Activated CD8-positive, alpha-beta memory T cell treated with anti-CD3 and anti-CD28 coated beads for 48 hours (primary cell): ENCODE measurements around the gene LRRK1.
A peak's percentile ranks its signal among the peaks of the same experiment; 100 is the strongest.
"Not testable (repeated sequence)": the region's sequence is repeated elsewhere in the genome, so short reads cannot be mapped to it uniquely, and the experiment has no call there.

ENCODE experiments used
- DNase-seq, 3 experiments: peaks; one replicate each; pipeline ENCODE4 v3.0.0-alpha.2; 2020; ENCODE audit warnings: low read depth in 2 of 3, low spot score in 2 of 3

The LRRK1 gene

DNA sequence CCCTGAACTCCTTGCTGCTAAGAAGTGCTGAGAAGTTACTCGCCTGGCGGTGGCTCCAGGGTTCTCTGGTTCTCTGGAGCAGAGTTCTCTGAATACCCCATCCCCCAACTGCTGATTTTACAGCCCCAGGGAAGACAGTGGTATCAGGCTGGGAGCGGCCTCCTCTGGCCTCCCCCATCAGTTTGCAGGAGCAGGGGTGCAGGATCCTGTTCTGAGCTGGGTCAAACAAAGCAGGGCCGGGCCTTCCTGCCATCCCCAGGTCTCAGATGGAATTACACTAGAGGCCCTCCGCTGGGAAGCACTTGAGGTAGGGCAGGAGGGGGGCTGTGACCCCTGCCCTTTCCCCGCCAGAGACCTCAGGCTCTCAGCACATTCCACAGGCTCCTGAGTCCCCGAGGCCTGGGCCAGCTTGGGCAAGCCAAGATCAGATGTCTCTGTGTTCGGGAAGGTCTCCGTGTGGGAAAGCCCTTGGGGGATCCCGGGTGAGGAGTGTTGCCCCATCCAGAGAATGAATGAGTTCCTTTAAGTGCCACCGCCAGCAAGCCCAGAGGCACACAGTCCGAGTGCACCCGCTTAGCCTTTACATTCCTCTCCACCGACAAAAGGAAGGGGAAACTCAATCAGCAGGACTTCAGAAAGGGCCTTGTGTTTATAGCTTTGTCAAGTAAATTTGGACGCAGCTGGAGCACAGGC lies 149.9 kb downstream of the LRRK1 start:
- no peak for DNase-seq

DNA sequence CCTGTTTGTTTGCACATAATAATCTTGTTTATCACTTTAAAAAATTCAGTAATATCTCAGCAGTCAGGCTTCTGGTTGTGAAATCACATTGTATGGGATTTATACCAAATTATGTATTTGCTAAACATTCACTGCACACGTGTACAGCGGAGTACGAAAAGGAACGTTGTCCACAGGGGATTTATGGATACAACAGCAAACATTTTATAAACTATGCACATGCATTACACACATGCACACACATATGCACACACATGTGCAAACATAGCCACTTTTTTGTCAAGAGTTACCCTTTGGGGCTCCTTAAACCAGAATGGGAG lies 150.5 kb downstream of the LRRK1 start:
- DNase-seq: no peak

DNA sequence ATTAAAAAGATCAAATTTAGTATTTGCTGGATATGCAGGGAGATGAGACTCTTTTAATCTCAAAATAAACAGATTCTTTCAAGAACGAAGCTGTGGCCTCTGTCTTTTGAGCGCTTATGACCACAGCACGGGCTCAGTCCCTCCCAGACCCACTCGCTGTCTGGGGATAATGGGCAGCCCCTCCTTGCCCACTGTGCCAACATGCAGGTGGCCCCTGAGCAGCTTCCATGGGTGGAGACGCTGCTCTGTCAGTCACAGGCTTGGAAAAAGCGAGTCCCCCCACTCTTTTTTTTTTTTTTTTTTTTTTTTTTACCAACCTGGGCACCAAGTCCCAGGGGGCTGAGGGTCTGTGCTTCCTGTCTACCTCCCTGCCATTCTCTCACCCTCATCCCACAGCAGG lies 150.9 kb downstream of the LRRK1 start:
- no peak for DNase-seq

DNA sequence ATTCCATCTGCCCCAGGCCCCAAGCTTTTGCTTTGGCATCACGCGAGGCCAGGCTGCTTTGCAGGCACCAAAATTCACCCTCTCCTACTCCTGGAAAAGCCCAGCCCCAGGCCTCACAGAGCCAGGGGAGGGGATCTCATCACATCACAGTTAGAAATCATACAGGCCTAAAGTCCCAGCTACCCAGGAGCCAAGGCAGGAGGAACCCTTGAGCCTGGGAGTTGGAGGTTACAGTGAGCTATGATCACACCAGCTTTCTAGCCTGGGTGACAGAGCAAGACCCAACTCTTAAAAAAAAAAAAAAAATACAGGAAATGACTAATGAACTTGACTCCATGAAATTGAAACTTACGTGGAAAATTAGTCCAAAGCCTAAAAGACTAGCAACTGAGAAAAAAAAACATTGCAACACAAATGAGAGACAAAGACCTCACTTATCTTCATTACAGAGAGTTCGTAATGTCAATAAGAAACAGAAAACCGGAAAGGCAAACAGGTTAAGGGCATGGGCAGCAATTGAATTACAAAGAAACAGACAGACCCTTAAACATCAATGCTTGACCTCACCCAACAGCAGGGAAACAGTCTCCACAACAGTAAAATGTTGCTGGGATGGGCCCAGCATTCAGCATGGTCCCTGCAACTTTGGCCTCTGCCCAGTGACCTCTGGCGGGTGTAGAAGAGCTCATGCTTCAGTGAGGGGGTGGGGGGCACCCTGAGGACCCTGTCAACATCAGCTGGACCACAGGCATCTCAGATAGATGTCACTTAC lies 151.5 kb downstream of the LRRK1 start:
- DNase-seq: no peak

DNA sequence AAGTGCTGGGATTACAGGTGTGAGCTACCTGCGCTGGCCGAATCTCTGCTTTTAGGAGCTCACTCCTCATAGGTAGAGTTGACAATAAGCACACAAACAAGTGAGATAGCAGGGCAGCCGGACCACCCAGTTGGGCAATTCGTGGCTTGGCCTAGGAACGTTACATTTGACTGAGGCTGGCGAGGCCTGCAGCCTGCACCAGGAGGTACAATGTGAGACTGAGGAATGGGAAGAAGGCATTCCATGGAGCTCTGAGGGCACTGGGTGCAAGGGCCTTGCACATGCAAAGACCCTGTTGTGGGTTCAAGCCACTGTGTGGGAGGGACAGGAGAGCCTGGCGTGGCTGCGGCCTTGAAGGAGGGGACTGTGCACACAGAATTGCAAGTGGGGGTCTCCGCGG lies 152.5 kb downstream of the LRRK1 start:
- no peak for DNase-seq

DNA sequence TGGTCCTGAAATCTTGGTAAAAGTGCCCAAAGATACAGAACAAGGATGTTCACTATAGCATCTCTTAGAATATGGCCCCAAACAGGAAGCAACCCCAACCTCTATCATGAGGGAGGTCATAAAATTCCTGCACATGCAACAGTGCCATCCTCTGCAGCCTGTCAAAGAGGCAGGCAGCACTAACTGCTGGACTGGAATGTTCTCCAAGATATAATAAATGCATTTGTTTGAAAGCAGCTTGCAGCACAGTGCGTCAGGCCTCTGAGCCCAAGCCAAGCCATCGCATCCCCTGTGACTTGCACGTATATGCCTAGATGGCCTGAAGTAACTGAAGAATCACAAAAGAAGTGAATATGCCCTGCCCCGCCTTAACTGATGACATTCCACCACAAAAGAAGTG lies 153.1 kb downstream of the LRRK1 start:
- DNase-seq: not testable (repeated sequence)

DNA sequence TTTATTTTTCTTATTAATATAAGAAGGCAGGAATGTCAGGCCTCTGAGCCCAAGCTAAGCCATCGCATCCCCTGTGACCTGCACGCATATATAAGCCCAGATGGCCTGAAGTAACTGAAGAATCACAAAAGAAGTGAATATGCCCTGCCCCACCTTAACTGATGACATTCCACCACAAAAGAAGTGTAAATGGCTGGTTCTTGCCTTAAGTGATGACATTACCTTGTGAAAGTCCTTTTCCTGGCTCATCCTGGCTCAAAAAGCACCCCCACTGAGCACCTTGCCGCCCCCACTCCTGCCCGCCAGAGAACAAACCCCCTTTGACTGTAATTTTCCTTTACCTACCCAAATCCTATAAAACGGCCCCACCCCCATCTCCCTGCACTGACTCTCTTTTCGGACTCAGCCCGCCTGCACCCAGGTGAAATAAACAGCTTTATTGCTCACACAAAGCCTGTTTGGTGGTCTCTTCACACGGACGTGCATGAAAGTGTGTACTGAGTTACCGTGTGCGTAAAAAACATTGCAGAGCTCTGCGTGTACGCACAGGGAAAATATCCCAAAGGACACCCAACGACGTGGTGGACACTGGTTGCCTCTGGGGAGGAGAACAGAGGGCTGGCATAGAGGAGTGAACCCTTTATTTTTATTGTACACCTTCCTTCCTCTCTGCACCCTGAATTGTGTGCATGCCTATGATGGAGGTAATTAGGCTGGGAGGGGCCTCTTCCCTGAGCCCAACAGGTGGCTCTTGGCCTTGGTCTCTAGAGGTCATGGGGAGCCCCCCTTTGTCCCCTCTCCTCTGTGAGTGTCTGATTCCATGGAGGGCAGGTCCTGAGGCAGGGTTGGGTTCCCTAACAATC lies 158.9 kb downstream of the LRRK1 start:
- not testable (repeated sequence) for DNase-seq

DNA sequence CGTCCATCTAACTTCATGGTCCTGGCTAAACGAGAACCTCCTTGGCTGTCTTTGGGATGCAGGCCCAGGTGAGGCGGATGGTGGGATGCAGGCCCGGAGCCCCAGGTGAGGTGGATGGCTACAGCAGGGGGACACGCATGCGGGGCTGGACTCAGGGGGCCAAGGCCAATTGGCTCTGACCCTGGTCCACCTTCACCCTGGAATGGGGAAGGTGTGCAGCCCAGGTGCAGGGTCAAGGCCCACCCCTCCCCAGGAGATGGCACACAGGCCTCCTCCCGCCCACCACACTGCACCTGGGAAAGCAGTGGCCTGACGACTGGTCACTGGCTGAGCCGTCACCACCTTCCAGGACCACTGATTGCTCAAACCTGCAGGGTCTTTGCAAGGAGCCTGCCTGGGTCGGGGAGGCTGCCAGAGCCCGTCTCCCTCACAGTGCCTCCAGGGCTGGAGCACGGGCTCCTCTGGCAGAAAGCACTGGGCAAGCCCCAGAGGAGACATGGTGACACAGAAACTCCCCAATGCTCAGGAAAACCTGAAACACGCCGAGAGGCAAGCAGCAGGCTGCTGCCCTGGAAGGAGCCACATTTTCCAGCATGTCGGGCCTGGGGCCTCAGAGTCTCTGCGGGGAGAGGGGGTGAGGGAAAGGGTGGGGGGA lies 159.6 kb downstream of the LRRK1 start:
- no peak for DNase-seq

DNA sequence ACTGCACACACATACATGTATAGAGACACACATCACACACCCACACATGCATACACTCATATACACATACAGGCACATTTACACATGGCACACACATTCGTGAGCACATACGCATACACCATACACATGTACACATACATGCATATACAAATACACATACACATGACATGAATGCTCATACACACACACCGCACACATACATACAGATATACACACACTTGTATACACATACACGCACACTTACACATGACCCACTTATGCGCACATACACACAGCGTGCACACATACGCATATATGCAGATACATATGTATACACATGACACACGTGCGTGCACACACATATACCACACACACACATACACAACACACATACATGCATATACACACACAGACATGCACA lies 162.7 kb downstream of the LRRK1 start:
- DNase-seq: no peak

DNA sequence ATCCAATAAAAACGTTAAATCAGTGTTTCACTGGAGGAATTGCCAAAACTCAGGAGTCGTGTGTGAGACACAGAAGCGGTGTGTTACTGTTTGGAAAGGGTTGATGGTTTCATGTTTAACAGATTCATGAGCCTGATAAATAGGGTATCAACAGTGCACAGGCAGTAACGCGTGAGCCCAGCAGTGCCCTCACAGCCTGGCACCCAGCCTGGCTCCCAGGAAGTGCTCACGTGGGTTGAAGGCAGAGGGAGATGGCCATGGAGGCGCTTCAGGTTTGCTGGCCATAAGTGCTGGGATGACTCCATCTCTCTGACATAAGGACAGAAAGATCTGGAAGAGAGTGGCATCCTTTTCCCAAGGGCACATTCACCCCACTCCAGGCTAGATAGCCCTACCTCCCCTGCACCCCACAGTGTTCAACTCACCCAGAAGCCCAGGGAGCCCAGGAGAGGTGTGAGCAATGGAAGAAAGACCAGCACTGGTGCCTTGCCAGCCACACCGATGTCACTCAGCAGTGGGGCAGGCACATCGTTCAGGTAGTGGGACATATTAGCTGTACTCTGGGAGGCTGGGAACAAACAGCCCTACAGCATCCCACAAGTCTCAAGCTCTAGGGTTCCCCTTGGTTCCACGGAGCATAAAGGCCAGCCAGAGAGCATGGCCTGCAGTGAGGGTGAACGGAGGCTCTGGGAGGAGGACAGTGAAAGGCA lies 164.3 kb downstream of the LRRK1 start:
- DNase-seq: no peak

DNA sequence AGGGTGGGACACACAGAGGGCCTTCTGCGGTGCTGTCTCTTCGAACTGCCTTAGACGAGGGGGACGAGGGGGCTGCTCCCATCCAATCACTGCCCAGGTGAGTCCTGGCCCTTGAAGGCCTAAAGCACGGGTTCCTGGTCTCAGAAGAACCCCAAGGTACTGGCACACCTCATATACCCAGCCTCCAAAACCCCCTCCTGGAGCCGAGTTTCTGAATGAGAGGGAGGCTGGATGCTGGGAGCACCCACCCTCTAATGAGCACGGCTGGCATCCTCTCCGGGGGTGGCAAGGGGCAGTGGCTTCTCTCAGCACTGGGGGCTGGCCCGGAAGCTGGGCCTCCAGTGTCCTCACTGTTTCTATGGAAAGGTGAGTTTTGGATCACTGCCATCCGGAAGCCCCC lies 165.6 kb downstream of the LRRK1 start:
- DNase-seq: no peak

DNA sequence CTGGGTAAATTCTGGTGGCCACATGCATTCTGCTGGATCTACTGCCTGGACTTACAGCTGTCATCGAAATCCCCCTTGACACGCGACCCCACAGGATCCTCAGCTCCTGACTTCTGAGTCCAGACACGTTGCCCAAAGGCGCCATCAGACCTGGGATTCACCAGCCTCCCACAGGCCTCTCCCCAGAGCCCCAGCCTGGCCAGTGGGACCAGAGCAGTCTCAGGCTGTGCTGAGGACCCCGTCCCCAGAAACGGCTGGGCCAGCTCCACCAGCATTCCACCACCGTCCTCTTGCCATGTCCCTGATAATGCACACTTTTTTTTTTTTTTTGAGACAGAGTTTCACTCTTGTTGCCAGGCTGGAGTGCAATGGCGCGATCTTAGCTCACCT lies 166.1 kb downstream of the LRRK1 start:
- DNase-seq: no peak

DNA sequence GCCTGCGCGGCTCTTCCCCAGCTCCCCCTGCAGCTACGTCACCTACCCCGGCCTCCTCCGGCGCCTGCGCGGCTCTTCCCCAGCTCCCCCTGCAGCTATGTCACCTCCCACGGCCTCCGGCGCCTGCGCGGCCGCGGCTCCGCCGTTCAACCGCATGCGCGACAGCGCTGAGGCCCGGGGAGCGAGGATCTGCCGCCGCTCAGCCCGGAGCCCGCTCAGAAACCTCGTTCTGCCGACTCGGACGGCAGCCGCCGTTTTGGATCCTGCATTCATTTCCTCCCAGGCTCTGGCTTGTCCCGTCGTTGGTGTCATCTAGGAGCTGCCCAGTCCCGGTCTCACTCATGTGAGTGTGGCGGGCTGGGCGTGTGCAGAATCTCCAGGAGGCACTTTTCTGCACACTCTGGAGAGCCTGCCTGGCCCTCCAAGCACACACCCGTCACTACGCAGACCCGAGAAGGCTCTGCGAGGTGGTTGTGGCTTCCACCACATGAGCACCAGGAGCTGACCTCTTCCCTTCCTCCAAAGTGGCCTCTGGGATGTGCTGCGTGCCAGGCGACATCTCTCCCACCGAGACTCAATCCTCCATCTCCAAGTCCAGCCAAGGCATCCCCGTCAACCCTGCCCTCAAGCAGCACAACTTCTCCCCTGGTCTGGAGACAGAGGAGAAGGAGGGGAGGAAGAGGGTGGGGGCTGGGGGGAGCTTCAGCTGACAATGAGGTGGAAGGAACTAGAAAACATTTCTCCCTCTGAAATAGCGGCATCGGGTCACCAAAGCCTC lies 167.4 kb downstream of the LRRK1 start:
- DNase-seq: no peak

DNA sequence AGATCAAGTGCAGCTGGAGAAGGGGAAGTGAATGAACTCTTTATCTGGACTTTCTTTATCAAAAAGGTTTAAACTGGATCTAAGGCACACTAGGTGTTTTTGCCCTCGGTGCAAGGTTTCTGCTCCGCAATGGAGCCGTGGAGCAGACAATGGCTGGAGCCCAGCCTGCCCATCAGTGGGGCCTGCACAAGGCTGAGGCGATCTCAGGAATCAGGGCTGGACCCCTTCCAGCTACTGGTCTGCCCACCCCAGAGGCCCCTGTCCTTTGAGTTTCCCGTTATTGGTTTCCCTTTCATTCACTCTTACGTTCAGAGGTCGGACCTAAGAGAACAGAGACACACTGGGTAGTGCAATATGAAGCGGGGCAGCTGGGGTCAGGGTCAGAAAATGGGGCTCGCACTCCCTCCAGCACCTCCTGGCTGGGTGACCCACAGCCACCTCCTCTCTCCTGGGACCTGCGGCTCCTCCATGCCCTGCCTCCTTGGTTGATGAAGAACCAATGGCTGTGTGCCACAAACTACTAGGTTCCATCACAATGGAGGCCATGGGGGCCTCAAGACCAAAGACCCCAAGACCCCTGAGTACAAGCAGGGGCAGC lies 168.1 kb downstream of the LRRK1 start:
- DNase-seq: no peak

DNA sequence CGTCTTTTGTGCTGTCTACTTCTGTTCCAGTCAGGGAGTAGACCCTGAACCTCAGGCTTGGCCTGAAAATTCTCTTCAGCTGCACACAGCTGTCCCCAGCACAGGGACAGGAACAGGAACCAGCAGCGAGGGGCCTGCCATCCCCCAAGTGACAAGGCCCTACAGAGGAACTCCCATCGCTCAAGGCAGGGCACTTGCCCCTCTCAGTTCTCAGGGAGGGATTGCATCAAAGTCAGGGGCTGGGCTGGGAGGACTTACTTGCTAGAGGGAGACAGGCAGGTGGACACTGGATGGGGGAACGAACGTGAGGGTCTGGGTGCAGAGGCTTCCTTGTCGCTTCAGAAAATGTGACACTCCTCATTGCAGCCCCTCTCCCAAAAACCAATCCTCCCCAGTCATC lies 169.1 kb downstream of the LRRK1 start:
- DNase-seq: no peak

DNA sequence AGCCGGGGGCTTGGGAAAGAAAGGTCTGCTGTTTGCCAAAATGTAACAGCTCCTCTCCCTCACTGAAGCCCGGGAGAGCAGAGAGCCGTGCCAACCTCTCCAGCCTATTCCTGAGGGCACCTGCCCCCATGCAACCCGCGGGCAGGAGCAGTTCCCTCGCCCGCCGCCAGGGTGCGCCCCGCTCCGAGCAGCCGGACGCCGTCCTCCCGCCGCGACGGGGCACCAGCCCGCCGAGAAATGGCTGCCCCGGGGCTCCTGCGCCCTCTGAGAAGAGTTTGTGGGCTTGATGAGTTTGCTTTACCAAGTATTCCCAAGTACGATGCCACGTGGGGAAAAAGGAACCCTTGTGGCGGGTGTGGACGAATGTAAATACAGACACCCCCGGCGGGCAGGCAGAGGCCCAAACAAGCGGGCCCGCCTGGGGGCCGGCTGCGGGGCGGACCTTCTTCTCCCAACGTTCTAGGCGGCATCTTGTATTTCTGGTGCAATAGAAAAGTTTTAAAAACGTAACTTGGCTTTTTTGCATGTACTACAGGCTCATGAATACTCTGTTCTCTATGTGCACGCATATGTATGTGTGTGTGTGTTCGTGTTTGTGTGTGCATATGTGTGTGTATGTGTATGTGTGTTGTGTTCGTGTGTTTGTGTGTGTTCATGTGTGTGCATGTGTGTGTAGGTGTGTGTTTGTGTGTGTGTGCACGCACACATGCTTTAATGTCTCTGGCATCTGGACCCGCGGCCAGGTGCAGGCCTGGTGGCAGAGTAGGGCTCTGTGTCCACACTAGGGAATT lies 169.8 kb downstream of the LRRK1 start:
- peak; percentile 66 to 76 (median 76) for DNase-seq

DNA sequence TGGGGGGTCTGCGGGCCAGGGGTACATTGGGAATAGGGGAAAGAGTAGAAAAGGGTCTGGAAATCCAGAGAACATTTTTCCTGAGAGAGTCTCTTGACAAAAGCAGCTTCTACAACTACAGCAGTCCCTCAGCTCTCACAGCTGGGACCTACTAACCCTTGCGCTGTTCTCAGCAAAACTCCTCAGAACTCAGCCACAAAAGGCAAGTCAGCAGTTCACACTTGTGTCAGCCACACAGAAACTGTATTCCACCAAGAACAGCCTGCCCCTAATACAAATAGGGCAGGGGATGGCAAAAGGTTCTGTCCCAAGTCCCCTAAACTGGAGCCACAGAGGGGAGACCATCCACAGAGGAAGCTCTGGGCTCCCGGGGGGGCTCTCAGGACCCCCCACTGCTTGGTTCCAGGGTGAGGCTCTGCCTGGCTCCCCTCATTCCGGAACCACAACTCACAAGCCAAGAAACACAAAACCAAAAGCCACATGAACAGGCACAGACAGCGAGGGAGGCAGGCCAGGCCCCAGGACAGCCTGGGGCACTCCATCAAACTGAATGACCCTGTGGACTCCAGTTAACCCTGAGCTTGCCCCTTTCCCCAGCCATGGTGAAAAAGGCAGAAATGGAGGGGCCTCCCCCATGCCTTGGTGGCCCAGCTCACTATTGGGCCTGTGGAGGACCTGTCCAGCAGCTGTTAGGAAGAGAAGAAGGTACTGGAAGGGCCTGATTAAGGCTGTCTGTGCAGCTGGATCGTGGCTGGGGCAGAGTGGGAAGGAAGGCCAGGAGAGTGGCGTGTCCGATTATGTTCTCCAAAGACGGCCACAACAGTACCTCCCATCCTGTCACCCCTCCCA lies 170.6 kb downstream of the LRRK1 start:
- DNase-seq: no peak

DNA sequence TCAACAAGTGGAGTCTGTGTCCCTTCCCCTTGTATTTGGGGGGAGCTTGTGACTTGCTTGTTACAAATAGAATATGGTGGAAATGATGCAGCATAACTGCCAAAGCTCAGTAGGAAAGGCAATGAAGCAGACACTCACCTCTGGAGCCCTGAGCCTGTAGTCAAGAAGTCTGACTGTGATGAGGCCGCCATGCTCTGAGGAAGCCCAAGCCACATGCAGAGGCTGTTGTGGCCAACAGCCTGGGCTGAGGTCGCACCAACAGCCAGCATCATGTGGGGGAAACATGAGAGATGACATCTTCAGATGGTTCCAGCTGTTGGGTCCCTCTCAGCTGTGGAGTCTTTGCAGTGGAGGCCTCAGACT lies 171.3 kb downstream of the LRRK1 start:
- no peak for DNase-seq
